ENCODE results near the gene PTK7. TPM values are rescaled to one million over a fixed set of nuclear protein-coding genes. Genes with fewer than 3 reads are reported as not detected.
"Not testable (repeated sequence)": the region's sequence is repeated elsewhere in the genome, so short reads cannot be mapped to it uniquely, and the experiment has no call there.

The PTK7 gene
- total and polyA plus RNA-seq, 2 of the 8 experiments (the other 6 are each of a cell fraction or from before 2014, with no cell fraction given), result 110 to 138 TPM

- not testable (repeated sequence) for H3K9me3 ChIP-seq (ENCODE audit: insufficient read depth in 2 of 2, low read depth in 1 of 2, low read length in 1 of 2); DNase-seq (ENCODE audit: low read depth in 1 of 2, low spot score in 2 of 2); FAIRE-seq; H3K23ac ChIP-seq (ENCODE audit: insufficient read length); H3K9ac ChIP-seq (replicated peaks in 1 of 4; ENCODE audit: extremely low read depth in 1 of 4, low read depth in 3 of 4, low read length in 3 of 4); H3K56ac ChIP-seq (replicated peaks; ENCODE audit: insufficient read length, low read depth, low read length); H2BK20ac ChIP-seq (ENCODE audit: low read length); H2BK5ac ChIP-seq (ENCODE audit: low read depth, low read length); H3K18ac ChIP-seq (ENCODE audit: extremely low read depth, low read length); H3K27ac ChIP-seq (ENCODE audit: low read depth, low read length); H3K23me2 ChIP-seq (ENCODE audit: low read depth, low read length); H4K91ac ChIP-seq (replicated peaks; ENCODE audit: insufficient read length, low read length); H4K5ac ChIP-seq (ENCODE audit: insufficient read length, low read depth, low read length); H2BK15ac ChIP-seq (ENCODE audit: low read length); H3K4ac ChIP-seq (replicated peaks; ENCODE audit: insufficient read length, low read depth, low read length); H2BK12ac ChIP-seq (ENCODE audit: low read depth, low read length); H3K4me2 ChIP-seq (ENCODE audit: insufficient read depth in 1 of 2, low read depth in 2 of 2, low read length in 2 of 2); H3K4me3 ChIP-seq (ENCODE audit: extremely low read depth in 1 of 4, insufficient read depth in 2 of 4, low read depth in 3 of 4, low read length in 4 of 4); H4K8ac ChIP-seq (ENCODE audit: extremely low read depth, insufficient read depth, low read length); H3K79me1 ChIP-seq (ENCODE audit: low read depth, low read length); H2AFZ ChIP-seq (ENCODE audit: low read length); H2AK5ac ChIP-seq (ENCODE audit: low read depth, low read length); H3K27me3 ChIP-seq (replicated peaks in 1 of 4; ENCODE audit: control insufficient read depth in 3 of 4, extremely low read depth in 1 of 4, insufficient read depth in 3 of 4, low read length in 3 of 4); H3K4me1 ChIP-seq (replicated peaks in 1 of 4; ENCODE audit: control insufficient read depth in 3 of 4, insufficient read depth in 4 of 4, low read length in 3 of 4); H2BK120ac ChIP-seq (replicated peaks; ENCODE audit: low read depth, low read length); H3K14ac ChIP-seq (ENCODE audit: insufficient read length)
- Histone ChIP-seq H4K20me1 (replicated peaks in 1 of 2; ENCODE audit: control insufficient read depth in 1 of 2, insufficient read depth in 2 of 2, low read length in 2 of 2) (peaks cover 9 to 18% of the 10 kb centered on the region in 2 experiments), H3K79me2 (ENCODE audit: control insufficient read depth in 1 of 2, insufficient read depth in 2 of 2, low read length in 2 of 2) (peaks cover 0 to 12% of the 10 kb centered on the region in 2 experiments; a peak in 2 of 4 replicates), H3K36me3 (ENCODE audit: control insufficient read depth in 2 of 4, insufficient read depth in 4 of 4, low read length in 3 of 4) (peaks cover 2 to 13% (median 10%) of the 10 kb centered on the region in 4 experiments; a peak in 6 of 8 replicates)
- ChIA-PET POLR2A (ENCODE audit: partially characterized antibody) (interaction anchor here (1.0 to 2.2 kb wide), 2 partner anchors 11 to 202 kb away, joined by 3 to 7 read pairs; partner anchors contain the start of gene CNPY3), CTCF (ENCODE audit: partially characterized antibody) (interaction anchor here (0.7 to 4.0 kb wide), 8 partner anchors 11 to 1098 kb away, joined by 3 to 24 read pairs (median 4); no protein-coding TSS in a partner anchor)
- WGBS, 2 experiments (ENCODE audit: extremely low coverage in 1 of 2, insufficient coverage in 1 of 2, insufficient read length in 1 of 2, insufficient replicate concordance in 2 of 2, low coverage in 1 of 2, low lambda C conversion rate in 2 of 2, missing lambda C conversion rate in 1 of 2), result 92% methylated on average over 5 of the region's 5 CpGs; no CpG with 5 or more reads in 1 of the 2 experiments
Measured at GRCh38 chr6:43131379-43131778, 55.3 kb downstream of the PTK7 start.
